Testis (tissue), 3 donors: ENCODE measurements around the gene SAMD3. TPM values are rescaled to one million over a fixed set of nuclear protein-coding genes. Genes with fewer than 3 reads are reported as not detected.

Experiments
- DNase-seq: peaks from one replicate; pipeline ENCODE4 v3.0.0-alpha.2; 2019
- H3K27ac ChIP-seq, 2 donors: fragments of 200-600 bp; sonication (generic); one replicate each; pipeline ENCODE4 v1.5.1; 2019
- H3K27me3 ChIP-seq: fragments of 200-600 bp; sonication (generic); one replicate; pipeline ENCODE4 v1.5.1; 2019
- H3K36me3 ChIP-seq: fragments of 200-600 bp; sonication (generic); one replicate; pipeline ENCODE4 v1.5.1; 2017; ENCODE audit warnings: low read depth; ENCODE audit errors: missing control alignments
- H3K4me1 ChIP-seq: fragments of 200-600 bp; sonication (generic); one replicate; pipeline ENCODE4 v1.5.1; 2019
- H3K4me3 ChIP-seq, 2 donors: fragments of 200-600 bp; sonication (generic); one replicate each; pipeline ENCODE4 v1.5.1; 2017 to 2019
- H3K9me3 ChIP-seq: fragments of 200-600 bp; sonication (generic); one replicate; pipeline ENCODE4 v1.5.1; 2017
- CTCF ChIP-seq, 3 experiments: fragments of 450-650 bp in 2 of 3; fragments of 200-600 bp in 1 of 3; sonication (generic) in 1 of 3; IDR thresholded peaks; one replicate each; pipeline ENCODE4 v1.5.1; 2016 to 2019; ENCODE audit warnings: antibody characterized with exemption in 3 of 3, mild to moderate bottlenecking in 2 of 3, moderate library complexity in 1 of 3
- POLR2A ChIP-seq: fragments of 450-650 bp; IDR thresholded peaks from one replicate; pipeline ENCODE4 v1.6.1; 2017; ENCODE audit warnings: antibody characterized with exemption, mild to moderate bottlenecking, moderate library complexity
- WGBS, 2 donors: methylation state at CpG; one replicate each; pipeline ENCODE4 v1.1.5; 2018; 5-methylcytosine and 5-hydroxymethylcytosine counted together
- intact Hi-C: fragments of 100-400 bp; cut with DNase I; formaldehyde crosslinking; loops from one replicate; pipeline ENCODE4 v1.15.1; 2023; ENCODE audit warnings: low total_unique reads
- polyA plus RNA-seq: library from polyadenylated mRNA; stranded (reverse); fragments of 350-450 nt; fragmentation: Illumina TruSeq; extraction: RNeasy Lipid Tissue Mini Kit (QIAGEN cat#74804); gene quantifications from one replicate; pipeline ENCODE4 v1.2.3, GENCODE V29; 2014; ENCODE audit warnings: low read depth, low replicate concordance; ENCODE audit not compliant: insufficient read depth
- total RNA-seq, 2 donors: library from RNA; depleted of rRNA; stranded (reverse); fragments of >200 nt; gene quantifications; one replicate each; pipeline ENCODE4 v1.2.3, GENCODE V29; 2016

SAMD3 gene
- total and polyA plus RNA-seq, 3 donors from 2014 or later, result 4.4 to 11.8 (median 5.5) TPM

- intact Hi-C loops, result no loop called here
- H3K36me3 ChIP-seq, result no peaks in the 10 kb centered on the region
- no peak for DNase-seq
Observed at GRCh38 chr6:130140084-130140483, 82.7 kb downstream of the SAMD3 start.

DNA sequence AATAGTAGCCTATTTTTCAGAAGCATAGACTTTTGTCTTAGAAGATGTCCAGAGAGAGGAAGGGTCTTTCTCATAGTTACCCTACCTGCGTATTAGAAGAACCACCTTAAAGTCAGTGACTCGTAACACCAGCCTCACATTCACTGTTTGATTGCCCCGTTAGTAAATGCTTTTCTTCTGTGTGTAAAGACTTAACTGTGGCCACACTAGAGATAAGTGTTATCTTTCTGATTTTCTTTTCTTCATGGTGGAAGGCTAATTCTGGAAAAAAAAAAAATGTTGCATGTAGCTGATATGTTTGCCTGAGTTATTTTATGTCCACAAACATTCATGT is 83.9 kb downstream of the SAMD3 start:
- intact Hi-C loops, result no loop called here
- Histone ChIP-seq H3K27ac (no peak overlapping the region), H3K36me3 (no peaks in the 10 kb centered on the region), H3K27me3 (no peaks in the 10 kb centered on the region), H3K4me1 (no peaks in the 10 kb centered on the region), H3K9me3 (no peaks in the 10 kb centered on the region), H3K4me3 (no peak overlapping the region)
- no peak for DNase-seq
- WGBS, 2 donors, result 84 to 91% methylated on average over 3 of the region's 3 CpGs
- TF ChIP-seq POLR2A (no peak), CTCF (IDR thresholded peaks at IDR 0.05) (no peak)

More at GRCh38 chr6:130140084-130140483, 82.7 kb downstream of the SAMD3 start:
- 87 to 90% methylated on average over 2 of the region's 2 CpGs for WGBS, 2 donors
- H3K9me3 ChIP-seq, result no peaks in the 10 kb centered on the region
- H3K4me3 ChIP-seq, result no peak overlapping the region
- no peaks in the 10 kb centered on the region for H3K4me1 ChIP-seq
- H3K27me3 ChIP-seq, result no peaks in the 10 kb centered on the region
- no peak for TF ChIP-seq POLR2A
- TF ChIP-seq CTCF (IDR thresholded peaks at IDR 0.05), result no peak
- H3K27ac ChIP-seq, result no peak overlapping the region

DNA sequence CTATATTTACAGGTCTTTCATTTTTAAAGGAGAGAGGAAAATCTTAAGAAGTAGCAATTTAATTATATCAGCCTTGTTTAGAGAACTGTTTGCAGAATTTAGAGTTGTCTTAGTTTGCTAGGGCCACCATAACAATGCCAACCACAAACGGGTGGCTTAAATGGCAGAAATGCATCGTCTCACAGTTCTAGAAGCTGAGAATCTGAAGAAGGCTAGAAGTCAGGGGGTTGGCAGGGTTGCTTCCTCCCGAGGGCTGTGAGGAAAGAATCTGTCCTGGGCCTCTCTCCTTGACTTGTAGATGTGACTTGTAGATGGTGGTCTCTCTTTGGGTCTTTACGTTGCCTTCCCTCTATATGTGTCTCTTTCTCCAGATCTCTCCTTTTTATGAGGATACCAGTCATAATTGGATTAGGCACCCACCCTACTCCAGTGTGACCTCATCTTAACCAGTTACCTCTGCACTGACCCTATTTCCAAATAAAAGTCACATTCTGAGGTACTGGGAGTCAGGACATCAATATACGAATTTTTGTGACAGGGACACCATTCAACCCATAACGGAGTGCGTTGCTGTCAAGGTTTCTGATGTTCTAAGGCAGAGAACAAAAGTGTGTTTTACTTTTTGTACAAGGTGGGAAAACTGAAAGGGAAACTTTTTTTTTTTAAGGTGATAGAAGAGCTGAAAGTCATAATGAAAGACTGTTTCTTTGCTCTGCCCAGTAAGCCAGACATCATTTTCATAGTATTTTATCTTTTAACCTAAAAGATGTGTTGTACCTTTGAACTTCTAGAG is 84.4 kb downstream of the SAMD3 start:
- no peak for DNase-seq
- Histone ChIP-seq H3K27me3 (no peaks in the 10 kb centered on the region), H3K4me3 (no peak overlapping the region), H3K27ac (no peak overlapping the region), H3K36me3 (no peaks in the 10 kb centered on the region), H3K9me3 (no peaks in the 10 kb centered on the region), H3K4me1 (no peaks in the 10 kb centered on the region)
- 81 to 89% methylated on average over 7 of the region's 7 CpGs for WGBS, 2 donors
- no peak for TF ChIP-seq CTCF (IDR thresholded peaks at IDR 0.05)
- TF ChIP-seq POLR2A, result no peak
- intact Hi-C loops, result no loop called here

- Histone ChIP-seq H3K36me3 (no peaks in the 10 kb centered on the region), H3K27me3 (no peaks in the 10 kb centered on the region), H3K9me3 (no peaks in the 10 kb centered on the region), H3K27ac (no peak overlapping the region), H3K4me1 (no peaks in the 10 kb centered on the region), H3K4me3 (no peak overlapping the region)
- TF ChIP-seq CTCF (IDR thresholded peaks at IDR 0.05) (no peak), POLR2A (no peak)
- intact Hi-C loops, result no loop called here
- WGBS, 2 donors, result 83 to 94% methylated on average over 2 of the region's 2 CpGs
- no peak for DNase-seq
Observed at GRCh38 chr6:130136798-130137197, 86.0 kb downstream of the SAMD3 start.

DNA sequence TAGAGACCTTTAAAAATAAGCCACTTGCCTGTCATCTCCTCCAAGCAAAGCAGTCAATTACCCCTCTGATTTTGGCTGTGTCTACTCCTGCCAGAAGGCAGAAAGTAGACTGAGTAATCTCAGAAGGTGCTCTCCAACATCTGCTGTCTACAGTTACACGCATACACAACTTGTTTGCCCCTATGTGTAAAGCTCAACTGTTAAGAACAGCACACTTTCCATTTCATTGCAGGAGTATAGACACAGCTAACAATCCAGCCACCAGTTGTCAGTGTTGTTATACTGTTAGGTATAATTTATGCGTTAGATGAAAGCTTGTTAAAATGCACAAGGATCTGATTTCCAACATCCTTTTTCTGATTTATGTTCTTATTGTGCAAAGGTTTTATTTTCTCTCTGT is 88.2 kb downstream of the SAMD3 start:
- Histone ChIP-seq H3K9me3 (no peaks in the 10 kb centered on the region), H3K4me1 (no peaks in the 10 kb centered on the region), H3K36me3 (no peaks in the 10 kb centered on the region), H3K27me3 (no peaks in the 10 kb centered on the region), H3K4me3 (no peak overlapping the region), H3K27ac (no peak overlapping the region)
- intact Hi-C loops, result no loop called here
- WGBS, 2 donors, result 84 to 90% methylated on average over 2 of the region's 2 CpGs
- no peak for DNase-seq
- no peak for TF ChIP-seq CTCF (IDR thresholded peaks at IDR 0.05)
